ENCODE results near the gene KCNMB1.
"Not testable (repeated sequence)": the region's sequence is repeated elsewhere in the genome, so short reads cannot be mapped to it uniquely, and the experiment has no call there.

The KCNMB1 gene

GRCh38 chr5:170377027-170377426 lies 12.1 kb downstream of the KCNMB1 start:
- no peak for DNase-seq (ENCODE audit: low read depth)

GRCh38 chr5:170376526-170376925 lies 12.6 kb downstream of the KCNMB1 start:
- not testable (repeated sequence) for DNase-seq (ENCODE audit: low read depth)

GRCh38 chr5:170375283-170375682 lies 13.9 kb downstream of the KCNMB1 start:
- no peak for DNase-seq (ENCODE audit: low read depth)

- no peak for DNase-seq (ENCODE audit: low read depth)
Measured at GRCh38 chr5:170372971-170373370, 16.2 kb downstream of the KCNMB1 start.

- no peak for DNase-seq (ENCODE audit: low read depth)
Measured at GRCh38 chr5:170368586-170368985, 20.6 kb downstream of the KCNMB1 start.

- no peak for DNase-seq (ENCODE audit: low read depth)
Measured at GRCh38 chr5:170366276-170366675, 22.9 kb downstream of the KCNMB1 start.

GRCh38 chr5:170365831-170366230 lies 23.3 kb downstream of the KCNMB1 start:
- no peak for DNase-seq (ENCODE audit: low read depth)

GRCh38 chr5:170365011-170365410 lies 24.2 kb downstream of the KCNMB1 start:
- no peak for DNase-seq (ENCODE audit: low read depth)

- DNase-seq (ENCODE audit: low read depth): no peak
Measured at GRCh38 chr5:170363671-170364070, 25.5 kb downstream of the KCNMB1 start.

GRCh38 chr5:170362656-170363055 lies 26.5 kb downstream of the KCNMB1 start:
- DNase-seq (ENCODE audit: low read depth): no peak

- DNase-seq (ENCODE audit: low read depth): no peak
Measured at GRCh38 chr5:170362102-170362501, 27.1 kb downstream of the KCNMB1 start.

GRCh38 chr5:170361616-170362015 lies 27.6 kb downstream of the KCNMB1 start:
- DNase-seq (ENCODE audit: low read depth): no peak

- no peak for DNase-seq (ENCODE audit: low read depth)
Measured at GRCh38 chr5:170361116-170361515, 28.1 kb downstream of the KCNMB1 start.

GRCh38 chr5:170360709-170361108 lies 28.5 kb downstream of the KCNMB1 start:
- no peak for DNase-seq (ENCODE audit: low read depth)

- DNase-seq (ENCODE audit: low read depth): no peak
Measured at GRCh38 chr5:170357955-170358444, 31.2 kb downstream of the KCNMB1 start.

- no peak for DNase-seq (ENCODE audit: low read depth)
Measured at GRCh38 chr5:170355601-170356098, 33.5 kb downstream of the KCNMB1 start.

- no peak for DNase-seq (ENCODE audit: low read depth)
Measured at GRCh38 chr5:170353961-170354360, 35.2 kb downstream of the KCNMB1 start.

- no peak for DNase-seq (ENCODE audit: low read depth)
Measured at GRCh38 chr5:170353011-170353761, 36.0 kb downstream of the KCNMB1 start.

GRCh38 chr5:170348137-170348633 lies 41.0 kb downstream of the KCNMB1 start:
- no peak for DNase-seq (ENCODE audit: low read depth)

- no peak for DNase-seq (ENCODE audit: low read depth)
Measured at GRCh38 chr5:170347022-170347567, 42.1 kb downstream of the KCNMB1 start.

GRCh38 chr5:170345971-170346370 lies 43.2 kb downstream of the KCNMB1 start:
- no peak for DNase-seq (ENCODE audit: low read depth)

- DNase-seq (ENCODE audit: low read depth): no peak
Measured at GRCh38 chr5:170343177-170343576, 46.0 kb downstream of the KCNMB1 start.

GRCh38 chr5:170342153-170342725 lies 46.9 kb downstream of the KCNMB1 start:
- no peak for DNase-seq (ENCODE audit: low read depth)

Measured in non-pigmented ciliary epithelial cell (primary cell).